Neutrophil (primary cell): ENCODE results near the gene STMP1.
"Not testable (repeated sequence)": the region's sequence is repeated elsewhere in the genome, so short reads cannot be mapped to it uniquely, and the experiment has no call there.

Experiments
- H3K27ac ChIP-seq: fragments of 200-600 bp; sonication (generic); 2 replicates; pipeline ENCODE4 v1.5.1; 2016; ENCODE audit warnings: mild to moderate bottlenecking, moderate library complexity
- H3K27me3 ChIP-seq: fragments of 200-600 bp; sonication (generic); 2 replicates; pipeline ENCODE4 v1.6.0; 2016; ENCODE audit warnings: mild to moderate bottlenecking
- H3K36me3 ChIP-seq: fragments of 200-600 bp; sonication (generic); 2 replicates; pipeline ENCODE4 v1.5.1; 2017
- H3K4me1 ChIP-seq, 2 experiments: fragments of 200-600 bp in 1 of 2; sonication (generic) in 1 of 2; 1 replicate in 1 of 2; 2 replicates in 1 of 2; pipeline versions ENCODE4 v1.5.1 to v1.6.1; 2013 to 2016; ENCODE audit warnings: low read depth in 1 of 2, low read length in 1 of 2, mild to moderate bottlenecking in 1 of 2, moderate library complexity in 1 of 2; ENCODE audit not compliant: control insufficient read depth in 1 of 2, insufficient read depth in 1 of 2
- H3K4me3 ChIP-seq, 2 experiments: fragments of 200-600 bp in 1 of 2; sonication (generic) in 1 of 2; 1 replicate in 1 of 2; 2 replicates in 1 of 2; pipeline ENCODE4 v1.5.1; 2013 to 2016; ENCODE audit warnings: low read depth in 1 of 2, low read length in 1 of 2, mild to moderate bottlenecking in 1 of 2, moderate library complexity in 1 of 2
- H3K9me3 ChIP-seq: fragments of 200-600 bp; sonication (generic); 2 replicates; pipeline ENCODE4 v1.5.1; 2016
- TF ChIP-seq, protein P1 (sequence below): fragments of 200-600 bp; sonication (generic); IDR thresholded peaks from 2 replicates; pipeline ENCODE4 v1.5.1; 2016; ENCODE audit warnings: antibody characterized with exemption

The STMP1 gene

DNA sequence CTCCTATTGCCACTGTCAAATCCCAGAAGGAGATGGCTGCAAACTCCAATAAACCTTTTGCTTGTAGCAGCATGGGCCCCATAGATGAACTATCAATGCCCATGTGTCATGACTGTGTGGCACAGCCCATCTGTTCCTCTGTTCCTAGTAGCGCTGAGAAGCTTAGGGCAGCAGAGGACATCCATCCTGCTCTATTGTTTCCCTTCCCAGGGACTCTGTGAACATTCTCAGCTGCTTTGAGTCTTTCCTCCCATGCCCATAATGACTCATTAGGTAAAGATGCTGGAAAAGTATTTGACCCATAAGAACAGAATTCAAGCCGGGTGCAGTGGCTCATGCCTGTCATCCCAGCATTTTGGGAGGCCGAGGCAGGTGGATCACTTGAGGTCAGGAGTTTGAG is 28.3 kb downstream of the STMP1 start:
- TF ChIP-seq, protein P1, sequence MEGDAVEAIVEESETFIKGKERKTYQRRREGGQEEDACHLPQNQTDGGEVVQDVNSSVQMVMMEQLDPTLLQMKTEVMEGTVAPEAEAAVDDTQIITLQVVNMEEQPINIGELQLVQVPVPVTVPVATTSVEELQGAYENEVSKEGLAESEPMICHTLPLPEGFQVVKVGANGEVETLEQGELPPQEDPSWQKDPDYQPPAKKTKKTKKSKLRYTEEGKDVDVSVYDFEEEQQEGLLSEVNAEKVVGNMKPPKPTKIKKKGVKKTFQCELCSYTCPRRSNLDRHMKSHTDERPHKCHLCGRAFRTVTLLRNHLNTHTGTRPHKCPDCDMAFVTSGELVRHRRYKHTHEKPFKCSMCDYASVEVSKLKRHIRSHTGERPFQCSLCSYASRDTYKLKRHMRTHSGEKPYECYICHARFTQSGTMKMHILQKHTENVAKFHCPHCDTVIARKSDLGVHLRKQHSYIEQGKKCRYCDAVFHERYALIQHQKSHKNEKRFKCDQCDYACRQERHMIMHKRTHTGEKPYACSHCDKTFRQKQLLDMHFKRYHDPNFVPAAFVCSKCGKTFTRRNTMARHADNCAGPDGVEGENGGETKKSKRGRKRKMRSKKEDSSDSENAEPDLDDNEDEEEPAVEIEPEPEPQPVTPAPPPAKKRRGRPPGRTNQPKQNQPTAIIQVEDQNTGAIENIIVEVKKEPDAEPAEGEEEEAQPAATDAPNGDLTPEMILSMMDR, result no peak
- Histone ChIP-seq H3K27ac (no peak overlapping the region), H3K4me1 (peaks cover 10 to 11% of the 10 kb centered on the region in 2 experiments), H3K9me3 (no peaks in the 10 kb centered on the region), H3K36me3 (peaks cover 10% of the 10 kb centered on the region), H3K27me3 (no peaks in the 10 kb centered on the region), H3K4me3 (no peak overlapping the region)

DNA sequence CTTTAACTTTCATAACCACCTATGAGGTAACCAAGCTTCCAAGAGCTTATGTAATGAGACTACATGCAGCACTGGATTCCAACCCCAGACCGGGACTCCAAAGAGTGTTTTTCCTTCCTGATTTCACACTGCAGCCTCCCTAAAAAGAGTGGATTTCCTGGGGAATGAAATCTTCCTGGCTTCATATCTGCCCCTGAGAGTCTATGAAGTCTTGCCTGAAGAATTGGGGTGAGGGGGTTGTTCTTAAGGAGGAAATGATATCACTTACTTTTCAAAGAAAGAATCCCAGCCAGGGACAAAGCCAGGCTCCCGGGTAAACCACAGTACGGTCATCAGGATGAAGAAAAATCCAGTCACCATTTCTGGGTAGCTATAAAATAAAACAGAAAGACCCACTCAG is 29.7 kb downstream of the STMP1 start:
- H3K27me3 ChIP-seq, result no peaks in the 10 kb centered on the region
- H3K4me1 ChIP-seq, result peaks cover 10 to 11% of the 10 kb centered on the region in 2 experiments
- no peak overlapping the region for H3K27ac ChIP-seq
- TF ChIP-seq, protein P1, result no peak
- H3K9me3 ChIP-seq, result no peaks in the 10 kb centered on the region
- H3K36me3 ChIP-seq, result peaks cover 7% of the 10 kb centered on the region
- no peak overlapping the region for H3K4me3 ChIP-seq

DNA sequence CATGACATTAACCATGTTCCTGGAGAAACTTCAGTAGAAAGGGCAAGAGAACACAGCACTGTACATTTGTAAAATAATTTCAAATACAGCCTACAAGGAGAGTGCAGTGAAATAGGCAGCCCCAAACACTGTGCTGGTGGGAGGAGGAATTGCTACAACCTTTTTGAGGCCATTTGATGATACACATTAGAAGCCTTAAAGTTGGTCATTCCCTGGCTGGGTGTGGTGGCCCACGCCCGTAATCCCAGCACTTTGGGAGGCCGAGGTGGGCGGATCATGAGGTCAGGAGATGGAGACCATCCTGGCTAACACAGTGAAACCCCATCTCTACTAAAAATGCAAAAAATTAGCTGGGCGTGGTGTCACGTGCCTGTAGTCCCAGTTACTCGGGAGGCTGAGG is 30.3 kb downstream of the STMP1 start:
- not testable (repeated sequence) for H3K4me3 ChIP-seq, H3K27ac ChIP-seq, H3K36me3 ChIP-seq, H3K27me3 ChIP-seq, H3K9me3 ChIP-seq
- H3K4me1 ChIP-seq, result peaks cover 10 to 11% of the 10 kb centered on the region in 2 experiments

DNA sequence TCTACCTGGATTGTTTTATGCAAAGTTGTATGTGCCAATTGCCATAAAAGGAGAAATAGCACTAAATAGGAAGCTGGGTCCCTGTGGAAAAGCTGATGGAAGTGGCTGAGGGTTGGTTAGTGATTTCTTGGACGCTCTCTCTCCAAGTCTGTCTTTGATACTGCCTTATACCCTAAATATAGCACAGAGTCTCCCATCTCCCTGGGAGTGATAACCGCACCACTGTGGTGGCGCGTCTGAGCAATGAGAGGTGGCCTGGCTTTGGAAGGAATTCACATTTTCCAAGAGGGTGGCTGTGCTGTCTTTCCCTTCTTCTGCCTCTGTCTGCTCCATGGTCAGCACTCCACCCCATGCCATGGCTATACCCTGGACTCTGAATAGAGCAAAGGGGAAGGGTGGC is 31.2 kb downstream of the STMP1 start:
- Histone ChIP-seq H3K27me3 (no peaks in the 10 kb centered on the region), H3K9me3 (no peaks in the 10 kb centered on the region), H3K4me3 (no peak overlapping the region), H3K27ac (no peak overlapping the region), H3K36me3 (peaks cover 7% of the 10 kb centered on the region), H3K4me1 (peaks cover 10 to 11% of the 10 kb centered on the region in 2 experiments)
- TF ChIP-seq, protein P1, result no peak

DNA sequence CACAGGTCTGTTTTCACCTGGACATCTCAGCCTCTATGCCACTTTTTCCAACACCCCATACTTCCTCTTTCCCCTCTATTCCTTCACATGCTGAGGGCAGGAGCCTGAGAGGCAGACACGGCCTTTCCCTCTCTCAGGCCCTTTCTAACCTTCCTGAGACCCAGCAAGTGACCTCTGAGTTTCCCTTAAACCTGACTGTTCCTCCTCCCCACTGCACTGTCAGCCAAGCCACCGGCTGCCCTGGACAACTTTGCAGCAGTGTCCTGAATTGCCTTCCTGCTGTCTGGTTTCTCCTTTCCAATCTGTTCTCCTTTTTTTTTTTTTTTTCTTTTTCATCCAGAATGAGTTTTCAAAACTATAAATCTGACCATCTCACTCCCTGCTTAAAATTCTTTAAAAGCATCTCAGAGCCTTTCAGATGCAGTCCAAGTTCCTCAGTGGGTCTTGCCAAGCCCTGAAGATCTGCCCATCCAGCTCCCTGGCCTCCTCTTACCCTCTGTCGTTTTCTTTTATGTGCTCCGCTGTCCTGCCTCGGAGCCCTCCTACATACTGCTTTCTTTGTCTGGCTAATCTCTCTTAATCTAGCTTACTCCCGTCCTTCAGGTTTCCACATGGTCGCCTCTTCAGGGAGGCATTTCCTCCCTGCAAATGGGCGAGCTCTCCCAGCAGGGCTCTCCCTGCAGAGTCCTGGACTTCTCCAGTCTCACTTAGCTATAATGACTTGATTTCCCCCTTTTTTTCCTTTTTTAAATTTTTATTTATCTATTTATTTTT is 35.1 kb downstream of the STMP1 start:
- Histone ChIP-seq H3K36me3 (no peaks in the 10 kb centered on the region), H3K27me3 (no peaks in the 10 kb centered on the region), H3K27ac (no peak overlapping the region), H3K4me3 (no peak overlapping the region), H3K4me1 (no peaks in the 10 kb centered on the region), H3K9me3 (no peaks in the 10 kb centered on the region)
- TF ChIP-seq, protein P1, result no peak

DNA sequence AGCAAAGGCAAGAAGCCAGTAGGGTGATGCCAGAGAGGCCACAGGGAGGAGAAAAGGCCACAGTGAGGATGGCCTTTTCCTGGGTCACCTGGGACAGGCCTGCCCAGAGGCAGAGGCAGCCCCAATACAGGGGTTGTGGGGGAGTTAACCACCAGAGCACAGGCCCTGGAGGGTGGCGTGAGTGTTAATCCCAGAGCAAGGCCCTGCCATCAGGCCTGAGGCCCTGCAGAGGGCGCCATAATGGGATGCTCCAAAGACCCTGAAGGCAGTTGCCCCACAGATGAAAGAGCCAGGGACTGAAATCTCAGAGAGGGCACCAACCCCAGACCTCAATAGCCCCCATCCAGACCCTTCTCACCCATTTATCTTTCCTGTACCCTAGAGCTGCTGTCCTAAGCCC is 41.8 kb downstream of the STMP1 start:
- no peaks in the 10 kb centered on the region for H3K27me3 ChIP-seq
- H3K4me1 ChIP-seq, result peaks cover 11 to 13% of the 10 kb centered on the region in 2 experiments
- no peak overlapping the region for H3K4me3 ChIP-seq
- TF ChIP-seq, protein P1, result no peak
- no peaks in the 10 kb centered on the region for H3K36me3 ChIP-seq
- no peak overlapping the region for H3K27ac ChIP-seq
- H3K9me3 ChIP-seq, result no peaks in the 10 kb centered on the region
